Stimulated activated CD8-positive, alpha-beta memory T cell treated with anti-CD3 and anti-CD28 coated beads, Interleukin-4, amount 100 ng/mL, for 4 hours (primary cell): ENCODE data around the gene YIPF2.

Source experiments
- DNase-seq, 2 donors: peaks; one replicate each; pipeline ENCODE4 v3.0.0-alpha.2; 2020; ENCODE audit warnings: low read depth in 2 of 2, low spot score in 1 of 2

The YIPF2 gene

DNA sequence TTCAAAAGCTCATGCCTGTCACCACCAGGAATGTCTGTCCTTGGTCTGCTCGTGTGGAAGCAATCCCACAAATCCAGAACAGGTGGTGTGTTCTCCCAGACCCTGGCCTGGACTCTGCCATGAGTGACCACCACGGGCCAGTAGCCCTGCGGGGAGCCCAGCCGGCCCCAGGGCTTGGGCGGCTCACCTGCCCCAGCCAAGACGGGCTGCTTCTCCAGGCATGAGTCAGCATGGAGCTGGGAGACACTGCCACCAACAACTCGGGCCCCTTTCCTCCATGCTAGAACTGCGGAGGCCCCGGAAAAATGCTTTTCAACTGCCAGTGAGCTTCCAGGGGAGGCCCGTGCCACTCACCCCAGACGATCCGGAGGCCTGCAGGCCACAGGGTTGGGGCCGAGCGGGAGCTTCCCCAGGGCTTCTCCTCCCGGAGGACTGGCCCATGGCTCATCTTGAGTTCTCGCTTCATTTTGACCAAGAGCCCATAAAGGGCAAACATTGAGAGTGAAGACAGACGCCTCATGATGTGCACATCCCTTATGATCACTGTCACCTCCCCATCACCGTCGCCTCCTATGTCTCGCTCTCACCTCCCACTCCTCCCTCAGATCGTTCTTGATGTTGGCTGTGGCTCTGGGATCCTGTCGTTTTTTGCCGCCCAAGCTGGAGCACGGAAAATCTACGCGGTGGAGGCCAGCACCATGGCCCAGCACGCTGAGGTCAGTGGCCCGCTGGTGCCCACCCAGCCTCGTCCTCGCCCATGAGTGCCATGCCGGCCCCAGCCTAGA is 16.7 kb downstream of the YIPF2 start:
- no peak for DNase-seq

DNA sequence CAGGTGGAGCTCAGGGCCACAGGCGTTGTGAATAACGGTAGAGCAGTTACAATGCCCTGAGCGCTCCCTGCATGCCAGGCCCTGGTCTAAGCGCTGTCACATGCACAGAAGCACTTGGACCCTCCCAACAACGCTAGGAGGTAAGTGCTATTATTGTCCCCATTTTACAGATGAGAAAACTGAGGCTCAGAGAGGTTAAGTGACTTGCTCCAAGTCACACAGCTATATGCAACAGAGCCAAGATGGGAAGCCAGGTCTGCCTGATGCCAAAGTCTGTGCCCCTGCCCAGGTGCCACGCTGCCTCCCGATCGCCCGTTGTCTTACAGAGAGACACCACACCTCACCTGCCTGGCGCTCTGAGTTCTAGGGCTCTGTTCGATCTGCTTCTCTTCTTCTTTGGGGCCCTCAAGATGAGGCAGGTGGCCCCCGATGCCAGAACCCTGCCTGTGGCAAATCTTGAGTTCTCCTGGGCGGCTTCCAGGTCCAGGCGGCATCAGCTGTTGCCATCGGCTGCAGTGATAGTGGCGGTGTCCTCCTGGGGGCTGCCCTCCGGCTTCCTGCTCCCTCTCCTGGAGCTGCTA is 20.0 kb downstream of the YIPF2 start:
- no peak for DNase-seq

DNA sequence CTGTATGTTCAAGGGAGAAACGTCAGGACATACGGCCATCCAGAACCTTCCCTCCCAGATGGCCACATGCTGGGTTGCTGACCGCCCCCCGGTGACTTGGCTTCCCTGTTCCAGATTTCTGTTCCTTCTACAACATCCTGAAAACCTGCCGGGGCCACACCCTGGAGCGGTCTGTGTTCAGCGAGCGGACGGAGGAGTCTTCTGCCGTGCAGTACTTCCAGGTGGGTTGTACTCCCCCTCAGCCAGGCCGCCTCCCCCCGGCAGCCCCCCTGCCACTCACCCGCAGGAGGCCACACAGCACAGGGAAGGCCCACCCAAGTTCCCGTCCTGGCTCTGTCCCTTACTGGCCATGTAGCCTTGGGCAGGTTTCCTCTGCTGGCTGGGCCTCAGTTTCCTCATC is 20.5 kb downstream of the YIPF2 start:
- no peak for DNase-seq

GRCh38 chr19:10899151-10899653 is 29.2 kb downstream of the YIPF2 start:
- no peak for DNase-seq

DNA sequence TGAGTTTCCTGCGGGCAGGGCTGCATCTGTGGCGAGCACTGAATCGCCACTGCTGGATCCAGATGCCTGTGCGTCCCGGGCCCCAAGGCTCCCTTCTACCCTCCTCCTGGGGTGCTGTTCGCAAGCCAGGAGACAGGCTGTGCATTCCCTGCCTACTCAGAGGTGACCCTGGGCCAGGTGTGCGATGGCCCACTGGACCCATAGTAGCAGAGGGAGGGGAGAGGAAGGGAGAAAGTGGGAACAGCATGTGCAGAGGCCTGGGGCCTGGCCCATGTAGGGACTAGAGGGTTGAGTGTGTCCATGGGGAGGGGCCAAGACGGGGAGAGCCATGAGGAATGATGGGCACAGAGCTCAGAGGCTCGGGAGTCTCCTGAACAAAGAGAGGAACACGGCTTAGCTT is 29.8 kb downstream of the YIPF2 start:
- DNase-seq, result no peak

GRCh38 chr19:10896851-10897526 is 31.4 kb downstream of the YIPF2 start:
- DNase-seq, result no peak

GRCh38 chr19:10895920-10896319 is 32.5 kb downstream of the YIPF2 start:
- DNase-seq, result no peak

GRCh38 chr19:10895363-10895762 is 33.1 kb downstream of the YIPF2 start:
- DNase-seq, result no peak

DNA sequence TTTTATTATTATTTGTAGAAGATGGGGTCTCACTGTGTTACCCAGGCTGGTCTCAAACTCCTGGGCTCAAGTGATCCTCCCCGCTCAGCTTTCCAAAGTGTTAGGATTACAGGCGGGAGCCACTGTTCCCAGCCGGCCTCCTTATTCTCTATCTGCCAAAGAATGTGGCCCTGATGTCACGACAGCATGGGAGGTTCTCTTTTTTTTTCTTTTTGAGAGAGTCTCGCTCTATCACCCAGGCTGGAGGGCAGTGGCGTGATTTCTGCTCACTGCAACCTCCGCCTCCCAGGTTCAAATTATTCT is 33.6 kb downstream of the YIPF2 start:
- no peak for DNase-seq

GRCh38 chr19:10892256-10892655 is 36.2 kb downstream of the YIPF2 start:
- no peak for DNase-seq

- no peak for DNase-seq
These were observed 36.9 kb downstream of the YIPF2 start for GRCh38 chr19:10891405-10892086.

GRCh38 chr19:10889880-10890279 is 38.6 kb downstream of the YIPF2 start:
- no peak for DNase-seq

DNA sequence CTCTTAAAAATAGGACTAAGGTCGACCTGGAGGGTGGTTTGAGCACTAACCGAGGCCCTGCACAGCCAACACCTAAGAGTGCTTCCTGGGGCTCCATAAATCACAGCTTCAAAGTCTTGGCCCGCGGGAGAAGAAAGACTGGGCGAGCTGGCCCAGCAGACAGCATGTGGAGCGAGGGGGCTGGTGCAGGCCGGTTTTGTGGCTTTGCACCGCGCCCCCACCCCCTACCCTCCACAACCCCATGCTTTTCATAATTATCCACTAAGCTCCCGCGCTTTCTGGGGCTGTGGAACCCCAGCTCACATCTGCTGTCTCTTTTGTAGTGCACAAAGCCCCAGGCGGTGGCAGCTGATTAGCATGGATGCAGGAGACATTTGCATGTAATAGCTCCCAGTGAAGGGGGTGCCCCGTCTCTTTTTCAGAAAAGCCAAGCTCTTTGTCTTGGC is 40.0 kb downstream of the YIPF2 start:
- DNase-seq, result no peak

- DNase-seq, result no peak
These were observed 40.6 kb downstream of the YIPF2 start for GRCh38 chr19:10887616-10888367.

GRCh38 chr19:10885201-10886169 is 43.0 kb downstream of the YIPF2 start:
- DNase-seq, result no peak

DNA sequence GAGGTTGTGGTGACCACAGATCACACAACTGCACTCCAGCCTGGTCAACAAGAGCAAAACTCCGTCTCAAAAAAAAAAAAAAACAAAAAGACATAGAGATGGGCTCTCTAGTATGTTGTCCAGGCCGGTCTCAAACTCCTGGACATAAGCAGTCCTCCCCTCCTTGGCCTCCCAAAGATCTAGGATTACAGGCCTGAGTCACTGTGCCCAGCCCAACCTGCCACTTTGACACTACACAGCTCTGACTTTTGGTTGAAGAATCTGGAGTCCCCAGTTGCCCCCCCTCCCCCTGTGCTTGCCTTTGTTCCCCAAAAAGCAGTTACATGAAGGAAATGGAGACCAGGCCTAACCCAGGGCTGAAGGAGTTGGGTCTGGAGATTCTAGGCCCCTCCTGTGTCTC is 44.2 kb downstream of the YIPF2 start:
- no peak for DNase-seq

- no peak for DNase-seq
These were observed 46.4 kb downstream of the YIPF2 start for GRCh38 chr19:10882108-10882457.

GRCh38 chr19:10881403-10882107 is 46.9 kb downstream of the YIPF2 start:
- DNase-seq, result no peak

DNA sequence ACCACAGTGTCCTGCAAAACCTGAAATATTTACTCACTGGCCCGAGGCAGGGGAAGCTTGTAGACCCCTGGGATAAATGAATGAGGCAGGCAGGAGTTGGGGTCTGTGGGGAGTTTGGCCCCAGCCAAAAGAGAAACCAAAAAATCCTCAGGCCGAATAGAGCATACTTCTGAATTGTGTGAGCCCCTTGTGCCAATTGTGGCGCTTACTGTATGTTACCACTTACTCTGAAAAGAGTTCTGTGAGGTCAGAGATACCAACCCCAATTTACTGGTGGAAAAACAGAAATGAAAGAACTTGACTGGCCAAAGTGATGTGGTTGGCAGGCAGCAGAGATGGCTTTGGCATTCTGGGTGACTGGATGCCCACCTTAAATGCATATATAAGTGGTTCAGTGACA is 50.2 kb downstream of the YIPF2 start:
- DNase-seq, result no peak
